Activated CD4-positive, alpha-beta T cell treated with anti-CD3 and anti-CD28 coated beads, Interleukin-2, amount 10 ng/mL, durations not matched to agents 7 days and 5 days (primary cell): ENCODE data around the gene GATM. TPM values are rescaled to one million over a fixed set of nuclear protein-coding genes. Genes with fewer than 3 reads are reported as not detected.
A peak's percentile ranks its signal among the peaks of the same experiment; 100 is the strongest.

ENCODE experiments used
- CTCF ChIA-PET: fragments of 350-600 bp; sonication (Branson Sonifier 250); formaldehyde crosslinking; loops from one replicate; lab custom pipeline; 2021; ENCODE audit warnings: antibody characterized with exemption; lab: Charles Lee
- POLR2A ChIA-PET: fragments of 350-600 bp; sonication (Branson Sonifier 250); formaldehyde crosslinking; loops from one replicate; lab custom pipeline; 2021; ENCODE audit warnings: antibody characterized with exemption; lab: Charles Lee
- DNase-seq: peaks from one replicate; pipeline ENCODE4 v3.0.0-alpha.2; 2020
- H3K27ac Mint-ChIP-seq: one replicate; pipeline ENCODE4 v1.8.0; 2021; ENCODE audit warnings: mild to moderate bottlenecking, moderate library complexity, mixed read lengths
- H3K27me3 Mint-ChIP-seq: one replicate; pipeline ENCODE4 v1.8.0; 2021; ENCODE audit warnings: mixed read lengths
- H3K36me3 Mint-ChIP-seq: one replicate; pipeline ENCODE4 v1.8.0; 2021; ENCODE audit warnings: low read depth, mixed read lengths
- H3K4me1 Mint-ChIP-seq: one replicate; pipeline ENCODE4 v1.8.0; 2021; ENCODE audit warnings: mixed read lengths
- H3K4me3 Mint-ChIP-seq: one replicate; pipeline ENCODE4 v1.8.0; 2021; ENCODE audit warnings: mild to moderate bottlenecking, moderate library complexity, mixed read lengths
- H3K9me3 Mint-ChIP-seq: one replicate; pipeline ENCODE4 v1.8.0; 2021; ENCODE audit warnings: mixed read lengths
- total RNA-seq, 2 experiments: library from RNA; stranded (reverse); gene quantifications; one replicate each; pipeline ENCODE4 v1.2.3, GENCODE V29; 2021

GATM gene
- total RNA-seq, 2 experiments from 2014 or later = 1.6 to 2.0 TPM

DNA sequence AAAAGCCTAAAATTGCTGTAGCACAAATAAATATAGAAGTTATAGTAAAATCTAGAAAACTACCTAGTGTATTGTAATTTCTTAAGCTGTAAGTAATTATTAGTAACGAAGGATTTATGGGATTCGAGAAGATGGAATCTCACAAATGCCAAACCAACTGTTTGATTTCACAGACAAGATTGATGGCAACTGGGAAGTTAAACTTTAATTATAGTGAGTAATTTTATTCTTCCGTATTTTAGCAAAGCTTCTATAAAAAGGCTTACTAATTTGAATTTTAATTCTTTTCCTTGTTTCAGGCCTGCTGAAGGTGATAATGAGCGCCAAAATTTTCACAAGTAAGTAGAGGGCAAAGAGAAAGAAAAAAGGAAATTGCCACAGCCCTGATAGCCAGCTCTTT lies 36.6 kb downstream of the GATM start:
- Mint-ChIP-seq H3K4me1 (peaks cover 4% of the 10 kb centered on the region), H3K9me3 (no peaks in the 10 kb centered on the region), H3K4me3 (no peak overlapping the region), H3K27me3 (peaks cover 9% of the 10 kb centered on the region), H3K27ac (no peak overlapping the region), H3K36me3 (no peaks in the 10 kb centered on the region)
- ChIA-PET POLR2A (no interaction called here), CTCF (no interaction called here)
- DNase-seq = no peak

- H3K27me3 Mint-ChIP-seq = no peaks in the 10 kb centered on the region
- peaks cover 4% of the 10 kb centered on the region for H3K4me1 Mint-ChIP-seq
- H3K36me3 Mint-ChIP-seq = no peaks in the 10 kb centered on the region
- ChIA-PET CTCF (interaction anchor here (0.7 to 1.7 kb wide), 2 partner anchors 158 to 247 kb away, joined by 3 read pairs; no protein-coding TSS in a partner anchor), POLR2A (interaction anchor here (0.6 kb wide), 1 partner anchor 21 kb away, joined by 3 read pairs; no protein-coding TSS in a partner anchor)
- H3K9me3 Mint-ChIP-seq = no peaks in the 10 kb centered on the region
- no peak overlapping the region for H3K4me3 Mint-ChIP-seq
- H3K27ac Mint-ChIP-seq = no peak overlapping the region
- DNase-seq = no peak
These were observed 37.9 kb downstream of the GATM start for GRCh38 chr15:45340429-45340828.

DNA sequence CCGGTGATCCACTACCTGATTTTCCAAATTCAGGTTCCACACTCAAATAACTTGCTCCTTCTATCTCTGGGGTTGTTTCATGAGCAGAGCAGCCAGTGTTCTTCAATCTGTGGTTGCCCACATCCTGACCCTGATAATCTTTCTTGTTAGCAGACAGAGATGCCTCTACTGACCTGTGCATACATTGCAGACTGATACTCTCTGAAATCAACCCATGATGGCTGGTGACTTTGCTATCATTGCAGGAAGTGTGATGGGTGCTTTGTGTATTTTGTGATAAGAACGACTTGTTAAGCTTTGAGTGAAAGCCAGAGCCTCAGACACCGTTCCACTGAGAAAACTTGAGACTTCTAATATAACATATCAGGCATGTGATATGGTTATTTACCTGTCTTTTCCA lies 39.9 kb downstream of the GATM start:
- ChIA-PET CTCF (no interaction called here), POLR2A (no interaction called here)
- H3K4me3 Mint-ChIP-seq = no peak overlapping the region
- no peaks in the 10 kb centered on the region for H3K9me3 Mint-ChIP-seq
- no peak overlapping the region for H3K27ac Mint-ChIP-seq
- peaks cover 5% of the 10 kb centered on the region for H3K4me1 Mint-ChIP-seq
- DNase-seq = peak; percentile 18
- no peaks in the 10 kb centered on the region for H3K36me3 Mint-ChIP-seq
- no peaks in the 10 kb centered on the region for H3K27me3 Mint-ChIP-seq

GRCh38 chr15:45337224-45337623 lies 41.1 kb downstream of the GATM start:
- ChIA-PET POLR2A (no interaction called here), CTCF (no interaction called here)
- no peak overlapping the region for H3K27ac Mint-ChIP-seq
- H3K9me3 Mint-ChIP-seq = no peaks in the 10 kb centered on the region
- no peak overlapping the region for H3K4me3 Mint-ChIP-seq
- H3K36me3 Mint-ChIP-seq = no peaks in the 10 kb centered on the region
- no peak for DNase-seq
- H3K27me3 Mint-ChIP-seq = no peaks in the 10 kb centered on the region
- H3K4me1 Mint-ChIP-seq = peaks cover 5% of the 10 kb centered on the region

DNA sequence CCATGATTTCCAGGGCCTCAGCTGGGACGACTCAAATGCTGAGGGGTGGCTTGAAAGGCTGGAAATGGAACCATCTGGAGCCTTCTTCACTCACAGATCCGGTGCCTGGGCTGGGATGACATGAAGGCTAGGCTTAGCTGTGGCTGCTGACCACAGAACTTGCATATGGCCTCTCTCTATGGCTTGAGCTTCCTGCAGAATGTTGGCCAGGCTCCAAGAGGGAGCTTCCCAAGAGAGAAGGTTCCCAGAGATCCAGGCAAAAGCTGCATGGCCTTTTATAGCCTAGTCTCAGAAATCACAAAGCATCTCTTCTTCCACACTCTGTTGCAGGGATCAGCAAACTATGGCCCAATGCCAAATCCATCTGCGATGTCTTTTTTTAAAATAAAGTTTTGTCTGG lies 44.8 kb downstream of the GATM start:
- Mint-ChIP-seq H3K27ac (no peak overlapping the region), H3K9me3 (no peaks in the 10 kb centered on the region)
- POLR2A ChIA-PET = no interaction called here

GRCh38 chr15:45332694-45333093 lies 45.6 kb downstream of the GATM start:
- Mint-ChIP-seq H3K27me3 (peaks cover 2% of the 10 kb centered on the region), H3K27ac (no peak overlapping the region), H3K36me3 (no peaks in the 10 kb centered on the region), H3K4me1 (peaks cover 2% of the 10 kb centered on the region), H3K9me3 (no peaks in the 10 kb centered on the region), H3K4me3 (no peak overlapping the region)
- ChIA-PET CTCF (no interaction called here), POLR2A (no interaction called here)
- no peak for DNase-seq

More for the DNA sequence above, 44.8 kb downstream of the GATM start:
- CTCF ChIA-PET = no interaction called here
- no peaks in the 10 kb centered on the region for H3K36me3 Mint-ChIP-seq
- no peak for DNase-seq
- H3K27me3 Mint-ChIP-seq = peaks cover 1% of the 10 kb centered on the region
- peaks cover 5% of the 10 kb centered on the region for H3K4me1 Mint-ChIP-seq
- no peak overlapping the region for H3K4me3 Mint-ChIP-seq

DNA sequence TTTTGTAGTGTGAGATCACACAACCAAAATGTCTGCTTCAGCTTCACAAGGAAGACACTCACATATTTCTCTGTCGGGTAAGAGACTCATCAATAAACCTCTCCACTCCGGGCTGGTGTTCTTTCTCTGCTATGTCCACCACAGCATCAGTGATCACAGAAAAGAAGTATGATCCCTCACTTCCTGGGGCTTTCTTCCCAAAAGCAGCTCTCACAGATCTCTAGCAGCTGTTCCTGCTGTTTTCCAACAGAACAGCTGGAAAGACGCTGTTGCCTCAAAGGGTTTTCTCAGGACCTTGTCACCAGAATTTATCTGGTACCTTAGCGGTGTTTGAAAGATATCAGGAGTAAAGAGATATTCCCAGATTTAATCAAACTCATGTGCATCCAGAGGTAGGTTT lies 46.4 kb downstream of the GATM start:
- Mint-ChIP-seq H3K9me3 (no peaks in the 10 kb centered on the region), H3K4me1 (peaks cover 2% of the 10 kb centered on the region), H3K4me3 (no peak overlapping the region), H3K27me3 (peaks cover 4% of the 10 kb centered on the region), H3K27ac (no peak overlapping the region), H3K36me3 (no peaks in the 10 kb centered on the region)
- no peak for DNase-seq
- ChIA-PET CTCF (no interaction called here), POLR2A (no interaction called here)

DNA sequence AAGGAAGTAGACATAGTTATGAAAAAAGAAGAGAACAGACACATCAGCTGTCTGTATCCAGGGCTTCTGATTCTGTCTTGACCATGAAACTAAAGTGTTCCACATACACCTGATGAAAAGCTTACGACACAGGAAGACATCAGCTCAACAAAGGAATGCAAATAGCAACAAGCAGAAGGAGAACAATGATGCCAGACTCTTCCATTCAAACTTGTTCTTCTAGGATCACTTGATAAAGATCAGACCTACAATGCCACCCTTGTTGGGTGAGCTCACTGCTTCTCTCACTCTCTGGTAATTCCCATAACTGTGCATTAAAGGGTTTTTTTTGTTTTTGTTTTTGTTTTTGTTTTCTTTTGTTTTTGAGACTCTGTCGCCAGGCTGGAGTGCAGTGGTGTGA lies 49.7 kb downstream of the GATM start:
- Mint-ChIP-seq H3K4me1 (no peaks in the 10 kb centered on the region), H3K36me3 (no peaks in the 10 kb centered on the region), H3K27me3 (peaks cover 9% of the 10 kb centered on the region), H3K4me3 (no peak overlapping the region), H3K27ac (no peak overlapping the region), H3K9me3 (no peaks in the 10 kb centered on the region)
- DNase-seq = no peak
- ChIA-PET POLR2A (no interaction called here), CTCF (no interaction called here)

GRCh38 chr15:45326741-45327140 lies 51.6 kb downstream of the GATM start:
- Mint-ChIP-seq H3K27ac (no peak overlapping the region), H3K36me3 (no peaks in the 10 kb centered on the region), H3K9me3 (no peaks in the 10 kb centered on the region), H3K27me3 (peaks cover 10% of the 10 kb centered on the region), H3K4me3 (no peak overlapping the region), H3K4me1 (no peaks in the 10 kb centered on the region)
- CTCF ChIA-PET = no interaction called here
- DNase-seq = no peak
- POLR2A ChIA-PET = no interaction called here

DNA sequence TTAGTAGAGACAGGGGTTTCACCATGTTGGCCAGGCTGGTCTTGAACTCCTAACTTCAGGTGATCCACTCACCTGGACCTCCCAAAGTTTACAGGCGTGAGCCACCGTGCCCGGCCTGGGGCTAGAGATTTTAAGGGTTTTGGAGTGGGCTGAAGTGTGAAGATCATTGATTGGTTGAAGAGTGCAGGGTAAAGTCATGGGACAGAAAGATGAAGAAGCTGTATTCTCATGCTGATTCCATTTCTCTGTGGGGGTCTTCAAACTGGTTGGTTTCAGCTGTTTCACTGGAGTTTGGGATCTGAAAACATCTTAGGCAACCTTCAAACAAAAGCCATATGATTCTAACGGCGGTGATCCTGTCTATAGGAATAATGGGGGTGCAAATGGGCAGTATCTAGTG lies 52.1 kb downstream of the GATM start:
- POLR2A ChIA-PET = no interaction called here
- no peaks in the 10 kb centered on the region for H3K4me1 Mint-ChIP-seq
- H3K27me3 Mint-ChIP-seq = peaks cover 11% of the 10 kb centered on the region
- H3K36me3 Mint-ChIP-seq = no peaks in the 10 kb centered on the region
- no peaks in the 10 kb centered on the region for H3K9me3 Mint-ChIP-seq
- no peak for DNase-seq
- CTCF ChIA-PET = no interaction called here
- no peak overlapping the region for H3K27ac Mint-ChIP-seq
- H3K4me3 Mint-ChIP-seq = no peak overlapping the region

DNA sequence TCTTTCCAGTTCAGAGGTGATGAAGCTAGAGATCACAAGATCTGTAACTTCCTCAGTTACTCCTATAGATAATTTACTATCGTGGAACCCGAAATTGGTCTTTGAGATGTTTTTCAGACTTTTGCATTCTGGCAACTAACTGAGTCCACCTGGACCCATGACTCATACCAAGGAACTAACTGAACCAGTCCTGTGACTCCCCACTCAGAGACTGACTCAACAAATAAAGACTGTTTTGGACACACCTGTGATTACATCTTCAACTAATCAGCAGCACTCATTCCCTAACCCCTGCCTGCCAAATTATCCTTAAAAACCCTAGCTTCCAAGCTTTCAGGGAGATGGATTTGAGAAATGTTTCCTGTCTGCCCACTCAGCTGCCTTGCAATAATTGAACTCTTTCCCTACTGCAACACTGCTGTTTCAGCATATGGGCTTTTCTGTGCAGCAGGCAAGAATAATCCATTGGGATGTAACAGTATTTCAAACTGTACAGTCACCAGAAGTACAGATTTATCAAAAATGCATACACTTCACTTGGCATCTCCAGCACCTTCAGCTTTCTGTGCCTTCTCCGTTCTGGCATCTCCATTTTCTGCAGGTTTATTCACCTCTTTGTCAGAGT lies 57.7 kb downstream of the GATM start:
- peaks cover 12% of the 10 kb centered on the region for H3K27me3 Mint-ChIP-seq
- no peaks in the 10 kb centered on the region for H3K36me3 Mint-ChIP-seq
- no peak overlapping the region for H3K4me3 Mint-ChIP-seq
- ChIA-PET POLR2A (interaction anchor here (0.6 kb wide), 1 partner anchor 116 kb away, joined by 3 read pairs; no protein-coding TSS in a partner anchor), CTCF (no interaction called here)
- DNase-seq = no peak
- H3K27ac Mint-ChIP-seq = no peak overlapping the region
- no peaks in the 10 kb centered on the region for H3K9me3 Mint-ChIP-seq
- H3K4me1 Mint-ChIP-seq = no peaks in the 10 kb centered on the region

- DNase-seq = no peak
- POLR2A ChIA-PET = no interaction called here
- H3K27me3 Mint-ChIP-seq = peaks cover 12% of the 10 kb centered on the region
- no peak overlapping the region for H3K4me3 Mint-ChIP-seq
- CTCF ChIA-PET = no interaction called here
- no peaks in the 10 kb centered on the region for H3K36me3 Mint-ChIP-seq
- peaks cover 3% of the 10 kb centered on the region for H3K4me1 Mint-ChIP-seq
- no peaks in the 10 kb centered on the region for H3K9me3 Mint-ChIP-seq
- no peak overlapping the region for H3K27ac Mint-ChIP-seq
These were observed 58.7 kb downstream of the GATM start for GRCh38 chr15:45319472-45320214.

DNA sequence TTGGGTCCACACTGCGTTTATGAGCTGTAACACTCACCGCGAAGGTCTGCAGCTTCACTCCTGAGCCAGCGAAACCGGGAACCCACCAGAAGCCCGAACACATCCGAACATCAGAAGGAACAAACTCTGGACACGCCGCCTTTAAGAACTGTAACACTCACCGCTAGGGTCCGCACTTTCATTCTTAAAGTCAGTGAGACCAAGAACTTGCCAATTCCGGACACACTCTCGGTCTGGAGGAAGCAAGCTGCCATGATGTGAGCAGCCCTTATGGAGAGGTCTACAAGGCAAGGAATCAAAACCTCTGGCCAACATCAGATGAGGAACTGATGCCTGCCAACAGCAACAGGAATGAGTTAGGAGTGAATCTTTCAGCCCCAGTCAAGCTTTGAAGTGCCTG lies 63.4 kb downstream of the GATM start:
- peaks cover 10% of the 10 kb centered on the region for H3K27me3 Mint-ChIP-seq
- no peaks in the 10 kb centered on the region for H3K9me3 Mint-ChIP-seq
- no peaks in the 10 kb centered on the region for H3K36me3 Mint-ChIP-seq
- no peak overlapping the region for H3K27ac Mint-ChIP-seq
- H3K4me3 Mint-ChIP-seq = no peak overlapping the region
- peak; percentile 10 for DNase-seq
- peaks cover 3% of the 10 kb centered on the region for H3K4me1 Mint-ChIP-seq
- CTCF ChIA-PET = interaction anchor here (1.2 kb wide), 1 partner anchor 12 kb away, joined by 3 read pairs; no protein-coding TSS in a partner anchor
- POLR2A ChIA-PET = no interaction called here
